VCaP (cell line): ENCODE measurements around the gene MAFB.
A peak's percentile ranks its signal among the peaks of the same experiment; 100 is the strongest.

Experiments
- H3K27ac ChIP-seq: fragments of 450-650 bp; 2 replicates; pipeline ENCODE4 v1.5.1; 2017
- CTCF ChIP-seq: fragments of 450-650 bp; conservative IDR thresholded peaks from 2 replicates; pipeline ENCODE4 v1.5.1; 2017; ENCODE audit warnings: mild to moderate bottlenecking, moderate library complexity

The MAFB gene

DNA sequence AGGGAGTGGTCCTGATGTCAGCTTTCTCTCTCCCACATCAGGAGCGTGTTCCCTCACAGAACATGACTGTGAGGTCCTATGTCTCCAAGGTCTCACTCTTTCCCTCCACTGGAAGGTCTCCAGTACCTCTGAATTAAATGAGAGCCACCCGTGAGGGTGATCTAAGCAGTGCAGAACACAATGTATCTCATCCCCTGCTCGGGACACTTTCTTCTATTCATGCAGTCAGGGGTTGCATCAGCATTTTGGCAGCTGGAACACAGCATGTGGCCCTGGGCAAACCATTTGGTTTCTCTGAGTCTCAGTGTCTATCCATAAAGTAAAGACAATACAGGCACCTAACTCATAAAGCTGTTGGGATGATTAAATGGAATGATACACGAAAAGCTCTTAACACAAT, 34.2 kb downstream of the MAFB start:
- no peak overlapping the region for H3K27ac ChIP-seq
- TF ChIP-seq CTCF = no peak

DNA sequence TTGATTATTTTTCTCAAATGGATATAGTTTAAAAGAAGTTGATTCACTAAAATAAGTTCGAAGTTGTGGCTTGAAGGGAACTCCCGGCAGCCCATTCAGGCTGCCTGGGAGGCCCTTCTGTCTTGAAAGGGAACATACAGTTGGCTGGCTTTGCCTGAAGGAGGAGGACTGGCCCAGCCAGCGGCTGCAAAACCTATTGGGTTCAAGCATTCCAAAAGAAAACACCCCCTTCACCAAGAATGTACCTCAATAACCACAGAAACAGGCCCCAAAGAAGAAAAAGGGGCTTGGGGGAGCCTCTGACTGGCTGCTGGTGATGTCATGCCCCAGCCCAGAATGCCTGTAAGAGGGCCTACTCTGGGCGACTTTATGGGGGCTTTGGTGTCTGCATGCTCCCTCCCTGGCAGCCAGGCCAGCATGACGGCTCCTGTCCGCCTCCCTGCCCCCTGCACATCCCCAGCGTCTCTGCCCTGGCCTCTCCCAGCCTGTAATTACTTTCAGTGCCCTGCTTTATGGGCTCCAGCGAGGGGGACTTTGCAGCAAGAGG, 36.5 kb downstream of the MAFB start:
- no peak overlapping the region for H3K27ac ChIP-seq
- TF ChIP-seq CTCF = no peak

GRCh38 chr20:40651151-40651550, 37.9 kb downstream of the MAFB start:
- H3K27ac ChIP-seq = no peak overlapping the region
- no peak for TF ChIP-seq CTCF

GRCh38 chr20:40650707-40651106, 38.3 kb downstream of the MAFB start:
- H3K27ac ChIP-seq = no peak overlapping the region
- TF ChIP-seq CTCF = no peak

DNA sequence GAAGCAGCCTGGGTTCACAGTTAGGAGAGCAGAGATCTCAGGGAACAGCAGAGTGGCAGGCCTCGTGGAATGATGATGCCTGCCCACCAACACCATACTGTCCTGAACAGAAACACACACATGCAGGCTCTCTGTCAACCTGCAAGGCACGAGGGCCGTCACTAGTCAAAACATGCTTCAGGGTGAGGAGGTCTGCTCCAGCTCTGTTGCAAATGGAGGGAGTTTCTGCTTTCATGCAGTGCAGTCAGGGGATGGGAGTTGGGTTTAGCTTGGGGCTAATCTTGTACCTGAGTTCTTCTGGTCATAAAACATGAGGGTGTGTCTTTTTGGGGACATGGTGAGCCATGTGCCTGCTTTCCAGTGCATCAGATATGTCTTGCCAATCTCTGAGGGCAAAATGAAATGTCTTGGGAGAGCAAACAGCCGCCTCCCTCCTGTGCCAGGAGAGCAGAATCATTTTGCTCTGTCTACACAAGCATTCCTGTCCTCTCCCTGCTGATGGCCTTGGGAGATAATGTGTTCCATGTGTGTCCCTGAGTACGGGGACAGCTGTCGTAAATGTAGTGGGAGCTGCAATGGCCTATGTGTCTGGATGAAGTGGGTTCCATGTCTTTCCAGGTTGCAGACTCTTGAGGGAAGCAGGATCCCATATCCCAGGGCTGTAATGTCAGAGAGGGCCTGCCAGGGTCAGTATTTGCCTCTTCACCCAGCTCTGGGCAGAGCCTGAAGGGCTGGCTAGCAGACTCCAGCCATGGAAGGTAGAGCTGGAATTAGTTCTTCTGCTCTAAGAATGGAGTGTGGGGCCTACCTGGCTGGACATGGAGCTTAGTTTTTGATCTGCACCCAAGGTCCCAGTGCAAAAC, 40.6 kb downstream of the MAFB start:
- TF ChIP-seq CTCF = no peak
- peak overlapping the region; percentile 56 for H3K27ac ChIP-seq

DNA sequence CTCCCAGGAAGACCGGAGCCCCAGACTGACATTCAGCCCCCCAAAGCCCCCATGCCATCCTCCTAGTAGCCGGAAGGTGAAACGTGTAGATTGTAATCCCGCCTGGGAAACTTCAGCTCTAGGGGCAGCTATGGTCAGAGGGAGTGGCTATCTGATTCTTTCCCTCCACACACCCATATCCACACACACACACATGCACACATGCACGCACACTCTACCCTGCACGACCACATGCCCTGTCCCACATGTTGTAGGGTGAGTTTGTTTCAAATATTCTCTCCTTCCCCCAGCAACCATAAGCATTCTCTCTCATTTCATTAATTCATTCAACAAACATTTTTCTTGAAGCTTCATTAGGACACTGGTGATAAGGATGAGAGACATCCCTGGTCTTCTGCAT, 42.2 kb downstream of the MAFB start:
- TF ChIP-seq CTCF = no peak
- H3K27ac ChIP-seq = no peak overlapping the region

GRCh38 chr20:40646361-40646760, 42.7 kb downstream of the MAFB start:
- no peak for TF ChIP-seq CTCF
- H3K27ac ChIP-seq = no peak overlapping the region
